A673 (cell line): ENCODE results near the gene APBB2.

Experiments used
- EZH2 ChIP-seq: fragments of 200-600 bp; sonication (generic); IDR thresholded peaks from 2 replicates; pipeline ENCODE4 v1.6.1; 2017; ENCODE audit warnings: borderline replicate concordance, low read depth, mild to moderate bottlenecking, mixed read lengths, antibody characterized with exemption, low read length; ENCODE audit not compliant: poor library complexity, severe bottlenecking
- TF ChIP-seq, protein P1 (sequence below): fragments of 300-800, 200-600 bp; sonication (generic); conservative IDR thresholded peaks from 2 replicates; pipeline ENCODE4 v1.5.1; 2017; ENCODE audit warnings: low read depth, mild to moderate bottlenecking, antibody characterized with exemption, low read length, moderate library complexity, mixed read lengths

DNA sequence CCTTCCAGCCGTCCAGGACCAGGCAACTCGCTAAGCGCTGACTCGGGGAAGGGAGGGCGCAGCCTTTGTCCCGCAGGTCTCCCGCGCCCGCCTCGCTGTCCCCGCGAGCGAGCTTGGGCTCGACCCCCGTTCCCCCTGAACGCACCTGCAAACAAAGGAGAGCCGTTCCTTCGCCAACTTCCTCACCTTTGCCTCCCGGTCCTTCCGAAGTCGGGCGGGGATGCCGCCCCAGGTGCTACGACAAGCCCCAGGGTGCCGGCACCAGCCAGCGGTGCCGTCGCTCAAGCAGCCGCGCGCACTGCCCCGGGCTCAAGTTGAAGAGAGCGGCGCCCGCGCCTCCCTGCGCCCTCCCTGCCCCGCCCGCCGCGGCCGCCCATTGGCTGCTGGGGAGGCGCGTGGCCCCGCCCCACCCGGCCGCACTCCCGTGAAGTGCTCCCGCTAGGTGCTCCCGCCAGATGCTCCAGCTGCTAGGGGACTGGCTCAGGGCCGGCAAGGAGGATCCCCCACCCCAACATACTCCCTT, 357.4 kb downstream of the APBB2 start:
- TF ChIP-seq, protein P1, sequence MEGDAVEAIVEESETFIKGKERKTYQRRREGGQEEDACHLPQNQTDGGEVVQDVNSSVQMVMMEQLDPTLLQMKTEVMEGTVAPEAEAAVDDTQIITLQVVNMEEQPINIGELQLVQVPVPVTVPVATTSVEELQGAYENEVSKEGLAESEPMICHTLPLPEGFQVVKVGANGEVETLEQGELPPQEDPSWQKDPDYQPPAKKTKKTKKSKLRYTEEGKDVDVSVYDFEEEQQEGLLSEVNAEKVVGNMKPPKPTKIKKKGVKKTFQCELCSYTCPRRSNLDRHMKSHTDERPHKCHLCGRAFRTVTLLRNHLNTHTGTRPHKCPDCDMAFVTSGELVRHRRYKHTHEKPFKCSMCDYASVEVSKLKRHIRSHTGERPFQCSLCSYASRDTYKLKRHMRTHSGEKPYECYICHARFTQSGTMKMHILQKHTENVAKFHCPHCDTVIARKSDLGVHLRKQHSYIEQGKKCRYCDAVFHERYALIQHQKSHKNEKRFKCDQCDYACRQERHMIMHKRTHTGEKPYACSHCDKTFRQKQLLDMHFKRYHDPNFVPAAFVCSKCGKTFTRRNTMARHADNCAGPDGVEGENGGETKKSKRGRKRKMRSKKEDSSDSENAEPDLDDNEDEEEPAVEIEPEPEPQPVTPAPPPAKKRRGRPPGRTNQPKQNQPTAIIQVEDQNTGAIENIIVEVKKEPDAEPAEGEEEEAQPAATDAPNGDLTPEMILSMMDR, result no peak
- no peak for TF ChIP-seq EZH2
